ENCODE measurements around the gene TRMT1. TPM values are rescaled to one million over a fixed set of nuclear protein-coding genes. Genes with fewer than 3 reads are reported as not detected.

Gene TRMT1
- total RNA-seq, 2 experiments from 2014 or later = 43.2 to 50.2 TPM

DNA sequence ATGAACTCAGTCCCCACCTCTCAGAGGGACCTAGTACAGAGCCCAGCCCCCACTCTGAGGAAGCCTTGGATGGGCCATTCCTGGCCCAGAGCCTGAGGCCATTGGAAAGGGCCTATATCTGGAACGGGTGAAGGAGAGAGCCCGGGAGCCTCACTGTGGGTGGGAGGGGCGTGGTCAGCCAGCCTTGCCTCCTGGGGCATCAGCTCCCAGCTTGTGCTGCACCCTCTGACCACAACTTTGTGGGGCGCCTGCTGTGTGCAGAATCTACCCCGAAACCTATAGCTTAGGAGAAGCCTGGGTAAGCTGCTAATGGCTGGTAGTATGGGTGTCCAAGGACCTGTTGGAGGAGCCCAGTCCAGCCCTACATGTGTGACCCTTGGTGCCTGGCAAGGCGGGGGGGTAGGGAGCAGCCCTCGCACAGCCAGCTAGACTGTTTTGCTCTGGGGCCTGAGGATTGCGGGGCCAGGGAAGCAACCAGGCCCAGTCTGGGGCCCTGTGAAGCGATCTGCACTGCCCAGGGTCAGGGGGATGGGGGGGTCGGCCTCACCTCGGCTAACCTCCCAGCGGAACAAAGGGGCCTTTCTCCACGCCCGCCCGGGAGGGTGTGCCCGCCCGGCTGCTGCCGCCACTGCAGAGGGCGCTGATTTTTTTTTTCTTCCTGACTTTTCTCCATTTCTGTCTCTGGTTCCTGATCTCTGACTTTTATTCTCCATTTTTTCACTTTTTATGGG lies 56.1 kb downstream of the TRMT1 start:
- Mint-ChIP-seq H3K4me3 (no peak overlapping the region), H3K4me1 (peaks cover 8% of the 10 kb centered on the region), H3K9me3 (ENCODE audit: low read depth) (no peaks in the 10 kb centered on the region), H3K27ac (no peak overlapping the region), H3K27me3 (peaks cover 32% of the 10 kb centered on the region), H3K36me3 (no peaks in the 10 kb centered on the region)
- ATAC-seq (no peak), DNase-seq (no peak)
- CTCF ChIA-PET = interaction anchor here (0.6 to 10.7 kb wide), 29 partner anchors 9 to 264 kb away, joined by 3 to 204 read pairs (median 7); partner anchors contain the start of gene NFIX

GRCh38 chr19:13058951-13059660 lies 57.4 kb downstream of the TRMT1 start:
- CTCF ChIA-PET = interaction anchor here (1.6 to 10.7 kb wide), 5 partner anchors 14 to 93 kb away, joined by 6 to 204 read pairs (median 40); no protein-coding TSS in a partner anchor
- no peak overlapping the region for H3K27ac Mint-ChIP-seq

GRCh38 chr19:13057744-13058143 lies 58.8 kb downstream of the TRMT1 start:
- no peak for ATAC-seq
- Mint-ChIP-seq H3K27me3 (peaks cover 28% of the 10 kb centered on the region), H3K9me3 (ENCODE audit: low read depth) (no peaks in the 10 kb centered on the region), H3K36me3 (no peaks in the 10 kb centered on the region), H3K4me1 (peaks cover 8% of the 10 kb centered on the region), H3K4me3 (no peak overlapping the region), H3K27ac (no peak overlapping the region)
- CTCF ChIA-PET = interaction anchor here (1.6 to 10.7 kb wide), 4 partner anchors 13 to 92 kb away, joined by 6 to 204 read pairs (median 69); no protein-coding TSS in a partner anchor
- DNase-seq = no peak

More at GRCh38 chr19:13058951-13059660, 57.4 kb downstream of the TRMT1 start:
- no peaks in the 10 kb centered on the region for H3K36me3 Mint-ChIP-seq
- no peak for ATAC-seq
- no peaks in the 10 kb centered on the region for H3K9me3 Mint-ChIP-seq (ENCODE audit: low read depth)
- no peak overlapping the region for H3K4me3 Mint-ChIP-seq
- DNase-seq = no peak
- H3K27me3 Mint-ChIP-seq = peaks cover 30% of the 10 kb centered on the region
- peaks cover 8% of the 10 kb centered on the region for H3K4me1 Mint-ChIP-seq

DNA sequence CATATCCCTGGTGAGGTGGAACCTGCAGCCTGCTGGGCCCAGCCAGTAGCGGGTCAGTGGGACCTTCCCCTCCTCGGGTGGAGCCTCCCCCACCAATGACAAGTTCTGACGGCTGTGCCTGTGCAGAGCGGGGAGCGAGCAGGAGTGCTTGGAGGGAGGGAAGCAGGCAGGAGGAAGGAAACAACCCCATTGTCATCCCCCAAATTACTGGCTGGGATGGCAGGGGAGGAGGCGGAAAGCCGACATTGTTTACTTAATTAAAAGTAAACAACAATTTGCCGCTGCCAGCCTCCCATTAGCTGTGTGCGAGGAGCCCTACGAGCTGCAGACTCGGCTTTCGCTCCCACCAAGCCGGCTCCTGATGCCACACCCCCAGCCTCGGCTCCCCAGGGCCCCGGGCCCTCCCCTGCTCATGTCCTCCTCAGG lies 59.4 kb downstream of the TRMT1 start:
- CTCF ChIA-PET = interaction anchor here (5.3 to 10.7 kb wide), 3 partner anchors 12 to 91 kb away, joined by 40 to 204 read pairs (median 98); no protein-coding TSS in a partner anchor
- Mint-ChIP-seq H3K36me3 (no peaks in the 10 kb centered on the region), H3K4me1 (peaks cover 8% of the 10 kb centered on the region), H3K9me3 (ENCODE audit: low read depth) (no peaks in the 10 kb centered on the region), H3K27me3 (peaks cover 28% of the 10 kb centered on the region), H3K4me3 (no peak overlapping the region), H3K27ac (no peak overlapping the region)
- ATAC-seq (no peak), DNase-seq (no peak)

DNA sequence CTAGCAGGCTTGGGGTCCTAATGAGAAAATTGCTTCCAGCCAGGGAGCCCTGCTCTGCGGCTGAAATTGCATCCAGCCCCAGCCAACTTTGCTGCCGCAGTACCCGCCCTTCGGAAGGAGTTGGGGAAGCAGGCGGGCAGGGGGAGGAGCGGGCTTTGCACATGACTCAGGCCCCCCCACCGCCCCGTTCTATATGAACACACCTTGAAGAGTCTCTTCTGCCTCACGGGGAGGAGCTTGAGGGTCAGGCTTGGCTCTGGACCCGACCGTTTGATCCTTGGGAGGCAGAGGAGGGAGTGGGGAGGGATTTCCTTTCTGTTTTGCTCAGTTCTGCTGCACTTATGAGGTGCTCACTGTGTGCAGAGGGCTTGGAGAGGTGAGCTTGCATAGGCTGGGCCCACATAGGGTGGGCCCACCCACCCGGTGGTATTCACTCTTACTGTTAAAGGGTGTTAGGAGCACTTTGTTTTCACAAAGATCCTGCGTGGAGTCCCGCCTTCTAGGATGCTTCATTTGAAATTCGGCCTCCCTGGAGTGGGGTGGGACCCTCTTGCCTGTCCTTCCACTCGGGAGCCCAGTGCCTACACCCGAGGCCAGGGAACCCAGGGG lies 60.4 kb downstream of the TRMT1 start:
- Mint-ChIP-seq H3K36me3 (no peaks in the 10 kb centered on the region), H3K4me1 (peaks cover 7% of the 10 kb centered on the region), H3K9me3 (ENCODE audit: low read depth) (no peaks in the 10 kb centered on the region), H3K4me3 (no peak overlapping the region), H3K27me3 (peaks cover 29% of the 10 kb centered on the region), H3K27ac (no peak overlapping the region)
- CTCF ChIA-PET = interaction anchor here (0.9 to 10.7 kb wide), 2 partner anchors 77 to 89 kb away, joined by 4 to 204 read pairs; no protein-coding TSS in a partner anchor
- ATAC-seq (no peak), DNase-seq (no peak)

- no peaks in the 10 kb centered on the region for H3K9me3 Mint-ChIP-seq (ENCODE audit: low read depth)
Observed at GRCh38 chr19:13055213-13056051, 61.1 kb downstream of the TRMT1 start.

More at GRCh38 chr19:13055213-13056051, 61.1 kb downstream of the TRMT1 start:
- Mint-ChIP-seq H3K4me1 (peaks cover 2% of the 10 kb centered on the region), H3K4me3 (no peak overlapping the region), H3K27ac (no peak overlapping the region), H3K27me3 (peaks cover 31% of the 10 kb centered on the region), H3K36me3 (no peaks in the 10 kb centered on the region)
- CTCF ChIA-PET = interaction anchor here (0.6 to 10.7 kb wide), 5 partner anchors 39 to 431 kb away, joined by 3 to 204 read pairs (median 7); no protein-coding TSS in a partner anchor
- ATAC-seq (no peak), DNase-seq (no peak)

Other genes with a start within 250 kb of the TRMT1 start
- gene DNASE2, start 235.3 kb downstream of the TRMT1 start, total RNA-seq = 10 to 100 TPM; 32.5 to 34.1 TPM
- gene KLF1, start 229.5 kb downstream of the TRMT1 start, total RNA-seq = under 1 TPM; 0.29 to 0.45 TPM
- gene GCDH, start 225.6 kb downstream of the TRMT1 start, total RNA-seq = 10 to 100 TPM; 38.7 to 46.1 TPM
- 1 to 10 TPM; 2.2 to 2.5 TPM for gene SYCE2, start 197.4 kb downstream of the TRMT1 start, total RNA-seq
- gene FARSA, start 183.0 kb downstream of the TRMT1 start, total RNA-seq = 100 to 1,000 TPM in 1 of 2 experiments, 10 to 100 TPM in 1; 96.6 to 131 TPM
- gene CALR, start 178.1 kb downstream of the TRMT1 start, total RNA-seq = 100 to 1,000 TPM; 745 to 898 TPM
- gene RAD23A, start 170.9 kb downstream of the TRMT1 start, total RNA-seq = 100 to 1,000 TPM; 164 to 168 TPM
- gene GADD45GIP1, start 159.5 kb downstream of the TRMT1 start, total RNA-seq = 10 to 100 TPM; 23.9 to 24.9 TPM
- gene DAND5, start 147.2 kb downstream of the TRMT1 start, total RNA-seq = under 1 TPM; 0.21 to 0.26 TPM
- under 1 TPM; 0.21 to 0.32 TPM for gene NFIX, start 121.3 kb downstream of the TRMT1 start, total RNA-seq
- under 1 TPM; 0.49 to 0.64 TPM for gene LYL1, start 13.9 kb downstream of the TRMT1 start, total RNA-seq
- gene NACC1, start 1.5 kb upstream of the TRMT1 start, total RNA-seq = 10 to 100 TPM; 82.2 to 96.0 TPM
- gene STX10, start 33.6 kb upstream of the TRMT1 start, total RNA-seq = 10 to 100 TPM; 58.6 to 70.1 TPM
- gene IER2, start 33.7 kb upstream of the TRMT1 start, total RNA-seq = 100 to 1,000 TPM; 148 to 209 TPM

Measured in activated CD8-positive, alpha-beta memory T cell treated with anti-CD3 and anti-CD28 coated beads, Interleukin-2, amount 10 ng/mL, durations not matched to agents 7 days and 5 days (primary cell).